Measurements from ENCODE around the gene CDK2. TPM values are rescaled to one million over a fixed set of nuclear protein-coding genes. Genes with fewer than 3 reads are reported as not detected.

CDK2 gene
- total RNA-seq, 2 donors from 2014 or later: 8.8 to 12.5 TPM

DNA sequence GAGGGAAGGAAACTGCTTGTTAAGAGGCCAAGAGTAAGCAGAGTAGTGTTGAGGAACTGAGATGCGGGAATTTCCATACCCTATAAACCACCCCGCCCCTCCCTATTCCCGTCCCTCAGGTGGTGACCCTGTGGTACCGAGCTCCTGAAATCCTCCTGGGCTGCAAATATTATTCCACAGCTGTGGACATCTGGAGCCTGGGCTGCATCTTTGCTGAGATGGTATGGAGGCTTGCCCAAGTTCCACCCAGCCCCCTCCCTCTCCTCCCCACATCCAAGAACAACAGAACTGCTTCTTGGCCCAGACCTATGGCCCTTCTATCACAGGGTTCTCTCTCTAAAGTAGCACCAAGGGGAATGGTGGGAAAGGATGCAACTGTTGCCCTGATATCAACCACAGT, 2.7 kb downstream of the CDK2 start:
- DNase-seq (peak in 1 of 4 donors; percentile 13), ATAC-seq (no peak)
- TF ChIP-seq POLR2A (IDR thresholded peaks at IDR 0.05): no peak
- TF ChIP-seq, protein P1, sequence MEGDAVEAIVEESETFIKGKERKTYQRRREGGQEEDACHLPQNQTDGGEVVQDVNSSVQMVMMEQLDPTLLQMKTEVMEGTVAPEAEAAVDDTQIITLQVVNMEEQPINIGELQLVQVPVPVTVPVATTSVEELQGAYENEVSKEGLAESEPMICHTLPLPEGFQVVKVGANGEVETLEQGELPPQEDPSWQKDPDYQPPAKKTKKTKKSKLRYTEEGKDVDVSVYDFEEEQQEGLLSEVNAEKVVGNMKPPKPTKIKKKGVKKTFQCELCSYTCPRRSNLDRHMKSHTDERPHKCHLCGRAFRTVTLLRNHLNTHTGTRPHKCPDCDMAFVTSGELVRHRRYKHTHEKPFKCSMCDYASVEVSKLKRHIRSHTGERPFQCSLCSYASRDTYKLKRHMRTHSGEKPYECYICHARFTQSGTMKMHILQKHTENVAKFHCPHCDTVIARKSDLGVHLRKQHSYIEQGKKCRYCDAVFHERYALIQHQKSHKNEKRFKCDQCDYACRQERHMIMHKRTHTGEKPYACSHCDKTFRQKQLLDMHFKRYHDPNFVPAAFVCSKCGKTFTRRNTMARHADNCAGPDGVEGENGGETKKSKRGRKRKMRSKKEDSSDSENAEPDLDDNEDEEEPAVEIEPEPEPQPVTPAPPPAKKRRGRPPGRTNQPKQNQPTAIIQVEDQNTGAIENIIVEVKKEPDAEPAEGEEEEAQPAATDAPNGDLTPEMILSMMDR (IDR thresholded peaks at IDR 0.05): no peak
- 81 to 88% methylated on average over 4 of the region's 4 CpGs for WGBS, 2 donors
- H3K4me1 ChIP-seq: peaks cover 31% of the 10 kb centered on the region
- H3K4me3 ChIP-seq: no peak overlapping the region
- no peak overlapping the region for H3K27ac ChIP-seq
- H3K9me3 ChIP-seq: no peaks in the 10 kb centered on the region
- no peaks in the 10 kb centered on the region for H3K36me3 ChIP-seq (replicated peaks in 1 of 2; ENCODE audit: insufficient read depth in 1 of 2, low read depth in 2 of 2)
- no peaks in the 10 kb centered on the region for H3K27me3 ChIP-seq
- intact Hi-C loops (cut with DNase I): no loop called here

DNA sequence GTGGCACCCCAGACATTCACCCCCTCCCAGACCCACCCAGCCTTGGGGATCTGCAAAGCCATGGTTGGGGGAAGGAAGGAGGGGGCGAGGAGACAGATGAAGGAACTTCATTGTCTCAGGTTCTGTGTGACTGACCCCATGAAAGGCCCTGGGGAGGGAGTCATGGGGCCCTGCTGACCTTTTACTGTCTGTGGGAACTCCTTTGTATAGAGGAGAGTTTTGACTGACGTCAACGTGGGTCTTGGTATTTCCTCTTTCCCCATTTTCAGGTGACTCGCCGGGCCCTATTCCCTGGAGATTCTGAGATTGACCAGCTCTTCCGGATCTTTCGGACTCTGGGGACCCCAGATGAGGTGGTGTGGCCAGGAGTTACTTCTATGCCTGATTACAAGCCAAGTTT, 4.1 kb downstream of the CDK2 start:
- WGBS, 2 donors: 87 to 96% methylated on average over 7 of the region's 7 CpGs
- Histone ChIP-seq H3K27me3 (no peaks in the 10 kb centered on the region), H3K9me3 (no peaks in the 10 kb centered on the region), H3K4me3 (no peak overlapping the region), H3K27ac (no peak overlapping the region), H3K36me3 (replicated peaks in 1 of 2; ENCODE audit: insufficient read depth in 1 of 2, low read depth in 2 of 2) (no peaks in the 10 kb centered on the region), H3K4me1 (peaks cover 35% of the 10 kb centered on the region)
- intact Hi-C loops (cut with DNase I): no loop called here
- DNase-seq (no peak), ATAC-seq (no peak)
- TF ChIP-seq, protein P1 (IDR thresholded peaks at IDR 0.05): no peak
- TF ChIP-seq POLR2A (IDR thresholded peaks at IDR 0.05): no peak

DNA sequence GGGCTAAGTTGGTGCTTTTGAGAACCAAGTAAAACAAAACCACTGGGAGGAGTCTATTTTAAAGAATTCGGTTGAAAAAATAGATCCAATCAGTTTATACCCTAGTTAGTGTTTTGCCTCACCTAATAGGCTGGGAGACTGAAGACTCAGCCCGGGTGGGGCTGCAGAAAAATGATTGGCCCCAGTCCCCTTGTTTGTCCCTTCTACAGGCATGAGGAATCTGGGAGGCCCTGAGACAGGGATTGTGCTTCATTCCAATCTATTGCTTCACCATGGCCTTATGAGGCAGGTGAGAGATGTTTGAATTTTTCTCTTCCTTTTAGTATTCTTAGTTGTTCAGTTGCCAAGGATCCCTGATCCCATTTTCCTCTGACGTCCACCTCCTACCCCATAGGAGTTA, 5.4 kb downstream of the CDK2 start:
- 42 to 60% methylated on average over 3 of the region's 3 CpGs for WGBS, 2 donors
- H3K4me1 ChIP-seq: peaks cover 35% of the 10 kb centered on the region
- no peaks in the 10 kb centered on the region for H3K36me3 ChIP-seq (replicated peaks in 1 of 2; ENCODE audit: insufficient read depth in 1 of 2, low read depth in 2 of 2)
- no peaks in the 10 kb centered on the region for H3K9me3 ChIP-seq
- TF ChIP-seq, protein P1 (IDR thresholded peaks at IDR 0.05): no peak
- no peak for TF ChIP-seq POLR2A (IDR thresholded peaks at IDR 0.05)
- ATAC-seq (no peak), DNase-seq (peak in 1 of 4 donors; percentile 12)
- H3K27ac ChIP-seq: peak overlapping the region in 3 of 4 donors; percentile 78 to 95 (median 89)
- no peak overlapping the region for H3K4me3 ChIP-seq
- intact Hi-C loops (cut with DNase I): no loop called here
- no peaks in the 10 kb centered on the region for H3K27me3 ChIP-seq

DNA sequence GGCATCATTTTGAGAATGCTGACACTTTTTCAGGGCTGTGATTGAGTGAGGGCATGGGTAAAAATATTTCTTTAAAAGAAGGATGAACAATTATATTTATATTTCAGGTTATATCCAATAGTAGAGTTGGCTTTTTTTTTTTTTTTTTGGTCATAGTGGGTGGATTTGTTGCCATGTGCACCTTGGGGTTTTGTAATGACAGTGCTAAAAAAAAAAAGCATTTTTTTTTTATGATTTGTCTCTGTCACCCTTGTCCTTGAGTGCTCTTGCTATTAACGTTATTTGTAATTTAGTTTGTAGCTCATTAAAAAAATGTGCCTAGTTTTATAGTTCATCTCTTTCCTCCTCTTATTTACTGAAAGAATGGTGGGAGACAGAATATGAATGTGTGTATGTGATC, 5.8 kb downstream of the CDK2 start:
- no peak for ATAC-seq
- Histone ChIP-seq H3K9me3 (no peaks in the 10 kb centered on the region), H3K4me3 (peak overlapping the region in 1 of 2 donors; percentile 15), H3K36me3 (replicated peaks in 1 of 2; ENCODE audit: insufficient read depth in 1 of 2, low read depth in 2 of 2) (peaks cover 0 to under 1% of the 10 kb centered on the region in 2 donors), H3K27me3 (no peaks in the 10 kb centered on the region), H3K4me1 (peaks cover 30% of the 10 kb centered on the region), H3K27ac (peak overlapping the region; percentile 77 to 95 (median 84))
- DNase-seq: no peak
- WGBS, 2 donors: 0 to 9% methylated on average over 1 of the region's 1 CpG
- intact Hi-C loops (cut with DNase I): no loop called here
- no peak for TF ChIP-seq POLR2A (IDR thresholded peaks at IDR 0.05)
- TF ChIP-seq, protein P1 (IDR thresholded peaks at IDR 0.05): no peak

DNA sequence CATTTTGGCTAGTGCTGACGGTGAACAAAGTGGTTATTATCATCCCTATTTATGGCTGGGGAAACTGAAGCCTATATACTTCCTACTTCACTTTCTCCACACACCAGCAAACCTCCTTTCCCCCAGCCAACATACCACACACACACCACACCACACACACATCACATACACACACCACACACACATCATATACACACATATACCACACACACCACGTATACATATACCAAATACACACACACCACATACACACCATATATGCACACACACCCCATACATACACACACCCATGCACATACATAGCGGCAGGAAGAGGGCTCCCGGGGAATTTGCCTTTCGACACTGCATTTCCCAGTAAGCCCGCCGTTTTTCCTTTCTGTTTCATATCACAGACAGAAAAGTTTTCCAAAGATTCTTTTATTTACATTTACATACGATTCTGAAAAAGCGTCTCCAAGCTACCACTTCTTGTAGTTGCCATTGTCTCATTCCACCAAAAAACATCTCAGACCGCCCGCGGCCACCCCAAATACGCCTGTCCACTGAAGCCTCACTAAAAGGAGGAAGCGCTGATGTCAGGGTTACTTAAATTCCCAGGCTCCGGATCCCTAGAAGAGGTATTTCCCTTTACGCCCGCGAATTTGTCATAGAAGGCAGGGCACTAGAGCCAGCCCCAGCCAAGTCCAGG, 6.4 kb downstream of the CDK2 start:
- no peak for DNase-seq
- WGBS, 2 donors: 0% methylated on average over 18 of the region's 18 CpGs
- Histone ChIP-seq H3K27me3 (no peaks in the 10 kb centered on the region), H3K36me3 (replicated peaks in 1 of 2; ENCODE audit: insufficient read depth in 1 of 2, low read depth in 2 of 2) (peaks cover 0 to 2% of the 10 kb centered on the region in 2 donors), H3K9me3 (no peaks in the 10 kb centered on the region), H3K4me3 (peak overlapping the region; percentile 15 to 17), H3K4me1 (peaks cover 27% of the 10 kb centered on the region), H3K27ac (peak overlapping the region; percentile 77 to 95 (median 84))
- peak in 1 of 3 donors; percentile 8 for TF ChIP-seq POLR2A (IDR thresholded peaks at IDR 0.05)
- TF ChIP-seq, protein P1 (IDR thresholded peaks at IDR 0.05): no peak
- ATAC-seq: no peak
- intact Hi-C loops (cut with DNase I): no loop called here
